ENCODE measurements around the gene PDXK.

PDXK gene

GRCh38 chr21:43779660-43780059 lies 60.7 kb downstream of the PDXK start:
- TF ChIP-seq FOXP2 (optimal IDR thresholded peaks at IDR 0.05; ENCODE audit: borderline replicate concordance, extremely low read depth, extremely low read length, insufficient read depth) = no peak
- no peak for TF ChIP-seq TAF1 (IDR thresholded peaks at IDR 0.05; ENCODE audit: borderline replicate concordance, insufficient read depth, low read length)
- no peak for TF ChIP-seq SIN3A (IDR thresholded peaks at IDR 0.05; ENCODE audit: borderline replicate concordance, insufficient read depth, low read length)
- TF ChIP-seq, protein P1, sequence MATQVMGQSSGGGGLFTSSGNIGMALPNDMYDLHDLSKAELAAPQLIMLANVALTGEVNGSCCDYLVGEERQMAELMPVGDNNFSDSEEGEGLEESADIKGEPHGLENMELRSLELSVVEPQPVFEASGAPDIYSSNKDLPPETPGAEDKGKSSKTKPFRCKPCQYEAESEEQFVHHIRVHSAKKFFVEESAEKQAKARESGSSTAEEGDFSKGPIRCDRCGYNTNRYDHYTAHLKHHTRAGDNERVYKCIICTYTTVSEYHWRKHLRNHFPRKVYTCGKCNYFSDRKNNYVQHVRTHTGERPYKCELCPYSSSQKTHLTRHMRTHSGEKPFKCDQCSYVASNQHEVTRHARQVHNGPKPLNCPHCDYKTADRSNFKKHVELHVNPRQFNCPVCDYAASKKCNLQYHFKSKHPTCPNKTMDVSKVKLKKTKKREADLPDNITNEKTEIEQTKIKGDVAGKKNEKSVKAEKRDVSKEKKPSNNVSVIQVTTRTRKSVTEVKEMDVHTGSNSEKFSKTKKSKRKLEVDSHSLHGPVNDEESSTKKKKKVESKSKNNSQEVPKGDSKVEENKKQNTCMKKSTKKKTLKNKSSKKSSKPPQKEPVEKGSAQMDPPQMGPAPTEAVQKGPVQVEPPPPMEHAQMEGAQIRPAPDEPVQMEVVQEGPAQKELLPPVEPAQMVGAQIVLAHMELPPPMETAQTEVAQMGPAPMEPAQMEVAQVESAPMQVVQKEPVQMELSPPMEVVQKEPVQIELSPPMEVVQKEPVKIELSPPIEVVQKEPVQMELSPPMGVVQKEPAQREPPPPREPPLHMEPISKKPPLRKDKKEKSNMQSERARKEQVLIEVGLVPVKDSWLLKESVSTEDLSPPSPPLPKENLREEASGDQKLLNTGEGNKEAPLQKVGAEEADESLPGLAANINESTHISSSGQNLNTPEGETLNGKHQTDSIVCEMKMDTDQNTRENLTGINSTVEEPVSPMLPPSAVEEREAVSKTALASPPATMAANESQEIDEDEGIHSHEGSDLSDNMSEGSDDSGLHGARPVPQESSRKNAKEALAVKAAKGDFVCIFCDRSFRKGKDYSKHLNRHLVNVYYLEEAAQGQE (IDR thresholded peaks at IDR 0.05; ENCODE audit: insufficient read depth in 1 of 2, low read depth in 2 of 2, low read length in 2 of 2) = no peak
- no peak for TF ChIP-seq POLR2AphosphoS5 (IDR thresholded peaks at IDR 0.05; ENCODE audit: low read depth, low read length)

DNA sequence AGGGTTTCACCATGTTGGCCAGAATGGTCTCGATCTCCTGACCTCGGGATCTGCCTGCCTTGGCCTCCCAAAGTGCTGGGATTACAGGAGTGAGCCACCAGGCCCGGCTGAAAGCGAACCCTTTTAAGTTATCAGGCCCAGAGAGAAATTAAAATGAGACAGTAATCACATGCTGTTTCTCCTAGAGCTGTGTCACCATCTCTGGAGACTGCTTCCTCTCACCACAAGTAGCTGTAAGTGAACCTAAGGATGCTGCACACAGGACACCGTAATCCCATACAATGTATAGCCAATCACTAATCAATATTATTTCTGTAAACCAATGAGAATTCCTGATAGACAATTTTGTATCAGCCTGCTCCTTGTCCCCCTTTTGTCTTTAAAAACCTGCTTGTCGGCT lies 62.9 kb downstream of the PDXK start:
- no peak for TF ChIP-seq FOXP2 (optimal IDR thresholded peaks at IDR 0.05; ENCODE audit: borderline replicate concordance, extremely low read depth, extremely low read length, insufficient read depth)
- TF ChIP-seq POLR2AphosphoS5 (IDR thresholded peaks at IDR 0.05; ENCODE audit: low read depth, low read length) = no peak
- TF ChIP-seq, protein P1 (IDR thresholded peaks at IDR 0.05; ENCODE audit: insufficient read depth in 1 of 2, low read depth in 2 of 2, low read length in 2 of 2) = no peak
- TF ChIP-seq TAF1 (IDR thresholded peaks at IDR 0.05; ENCODE audit: borderline replicate concordance, insufficient read depth, low read length) = no peak
- TF ChIP-seq SIN3A (IDR thresholded peaks at IDR 0.05; ENCODE audit: borderline replicate concordance, insufficient read depth, low read length) = no peak

GRCh38 chr21:43782431-43783097 lies 63.6 kb downstream of the PDXK start:
- TF ChIP-seq SIN3A (IDR thresholded peaks at IDR 0.05; ENCODE audit: borderline replicate concordance, insufficient read depth, low read length) = no peak
- no peak for TF ChIP-seq FOXP2 (optimal IDR thresholded peaks at IDR 0.05; ENCODE audit: borderline replicate concordance, extremely low read depth, extremely low read length, insufficient read depth)
- TF ChIP-seq TAF1 (IDR thresholded peaks at IDR 0.05; ENCODE audit: borderline replicate concordance, insufficient read depth, low read length) = no peak
- no peak for TF ChIP-seq POLR2AphosphoS5 (IDR thresholded peaks at IDR 0.05; ENCODE audit: low read depth, low read length)
- TF ChIP-seq, protein P1 (IDR thresholded peaks at IDR 0.05; ENCODE audit: insufficient read depth in 1 of 2, low read depth in 2 of 2, low read length in 2 of 2) = no peak

- TF ChIP-seq POLR2AphosphoS5 (IDR thresholded peaks at IDR 0.05; ENCODE audit: low read depth, low read length) (no peak), FOXP2 (optimal IDR thresholded peaks at IDR 0.05; ENCODE audit: borderline replicate concordance, extremely low read depth, extremely low read length, insufficient read depth) (no peak)
These were observed 64.3 kb downstream of the PDXK start for GRCh38 chr21:43783098-43783700.

DNA sequence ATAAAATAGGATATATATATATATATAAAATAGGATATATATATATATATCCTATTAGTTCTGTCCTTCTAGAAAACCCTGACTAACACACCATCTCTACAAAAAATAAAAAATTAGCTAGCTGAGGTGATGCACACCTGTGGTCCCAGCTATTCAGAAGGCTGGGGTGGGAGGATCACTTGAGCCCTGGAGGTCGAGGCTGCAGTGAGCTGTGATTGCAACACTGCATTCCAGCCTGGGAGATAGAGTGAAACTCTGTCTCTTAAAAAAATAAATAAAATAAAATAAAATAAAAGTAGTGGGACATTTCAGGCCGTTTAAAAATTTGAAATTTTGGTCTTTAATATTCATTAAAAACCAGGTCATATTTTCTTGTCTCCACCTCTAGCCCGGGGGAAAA lies 66.2 kb downstream of the PDXK start:
- TF ChIP-seq, protein P1 (IDR thresholded peaks at IDR 0.05; ENCODE audit: insufficient read depth in 1 of 2, low read depth in 2 of 2, low read length in 2 of 2) = no peak
